WTC11 (cell line): ENCODE measurements around the gene KLB. TPM values are rescaled to one million over a fixed set of nuclear protein-coding genes. Genes with fewer than 3 reads are reported as not detected.

ENCODE experiments used
- ATAC-seq: fragments of 200-7000 bp; cut with Tn5 transposase; 2 replicates; pipeline ENCODE4 v1.10.0; 2021; ENCODE audit warnings: mild to moderate bottlenecking, moderate library complexity
- CTCF ChIA-PET: fragments of 300-600 bp; sonication (Branson Sonifier 250); formaldehyde crosslinking; loops from one replicate; lab custom pipeline; 2021; ENCODE audit warnings: antibody characterized with exemption; lab: Charles Lee
- POLR2A ChIA-PET: fragments of 350-600 bp; sonication (Branson Sonifier 250); formaldehyde crosslinking; loops from one replicate; lab custom pipeline; 2021; ENCODE audit warnings: antibody characterized with exemption; lab: Charles Lee
- DNase-seq: peaks from one replicate; pipeline ENCODE4 v3.0.0; 2021; ENCODE audit warnings: low spot score
- H3K27ac Mint-ChIP-seq: 2 replicates; pipeline ENCODE4 v1.8.0; 2021; ENCODE audit warnings: mixed read lengths
- H3K27me3 Mint-ChIP-seq: 2 replicates; pipeline ENCODE4 v1.8.0; 2021; ENCODE audit warnings: low read depth, mild to moderate bottlenecking, moderate library complexity, mixed read lengths
- H3K36me3 Mint-ChIP-seq: 2 replicates; pipeline ENCODE4 v1.8.0; 2021; ENCODE audit warnings: mixed read lengths
- H3K4me1 Mint-ChIP-seq: 2 replicates; pipeline ENCODE4 v1.8.0; 2022; ENCODE audit warnings: mixed read lengths
- H3K4me3 Mint-ChIP-seq: 2 replicates; pipeline ENCODE4 v1.8.0; 2021; ENCODE audit warnings: mild to moderate bottlenecking, moderate library complexity, mixed read lengths
- H3K9me3 Mint-ChIP-seq: 2 replicates; pipeline ENCODE4 v1.8.0; 2021; ENCODE audit warnings: mixed read lengths
- ESRRA ChIP-seq: sonication (generic); formaldehyde crosslinking; IDR thresholded peaks from 2 replicates; pipeline ENCODE4 v1.8.1; 2022; ENCODE audit warnings: mild to moderate bottlenecking, missing genetic modification reagents, borderline replicate concordance
- GTF2I ChIP-seq: fragments of 250-450 bp; sonication (Bioruptor Pico); conservative IDR thresholded peaks from 2 replicates; pipeline ENCODE4 v1.4.0; 2021; ENCODE audit warnings: mild to moderate bottlenecking
- MXD4 ChIP-seq: fragments of 250-450 bp; sonication (Bioruptor Pico); IDR thresholded peaks from 2 replicates; pipeline ENCODE4 v1.8.0; 2021; ENCODE audit warnings: mild to moderate bottlenecking, moderate library complexity, borderline replicate concordance
- NR1H2 ChIP-seq: sonication (generic); formaldehyde crosslinking; IDR thresholded peaks from 2 replicates; pipeline ENCODE4 v1.9.0; 2021; ENCODE audit warnings: mild to moderate bottlenecking, moderate library complexity, missing genetic modification reagents
- NR2C2 ChIP-seq: sonication (generic); formaldehyde crosslinking; IDR thresholded peaks from 2 replicates; pipeline ENCODE4 v1.8.0; 2022; ENCODE audit warnings: mild to moderate bottlenecking, missing genetic modification reagents
- SMAD3 ChIP-seq: sonication (generic); formaldehyde crosslinking; IDR thresholded peaks from 2 replicates; pipeline ENCODE4 v1.8.0; 2022; ENCODE audit warnings: missing genetic modification reagents, mild to moderate bottlenecking, borderline replicate concordance
- SP1 ChIP-seq: sonication (generic); formaldehyde crosslinking; conservative IDR thresholded peaks from 2 replicates; pipeline ENCODE4 v1.8.1; 2022; ENCODE audit warnings: missing genetic modification reagents
- TEAD4 ChIP-seq: sonication (generic); formaldehyde crosslinking; IDR thresholded peaks from 2 replicates; pipeline ENCODE4 v1.8.0; 2022; ENCODE audit warnings: mild to moderate bottlenecking, missing genetic modification reagents
- ZNF138 ChIP-seq: sonication (generic); formaldehyde crosslinking; conservative IDR thresholded peaks from 2 replicates; pipeline ENCODE4 v1.8.1; 2022; ENCODE audit warnings: mild to moderate bottlenecking, moderate library complexity, missing genetic modification reagents
- ZNF219 ChIP-seq: sonication (generic); formaldehyde crosslinking; IDR thresholded peaks from 2 replicates; pipeline ENCODE4 v1.8.0; 2023; ENCODE audit warnings: missing genetic modification reagents, mild to moderate bottlenecking, borderline replicate concordance
- ZNF232 ChIP-seq: sonication (generic); formaldehyde crosslinking; IDR thresholded peaks from 2 replicates; pipeline ENCODE4 v1.8.0; 2022; ENCODE audit warnings: mild to moderate bottlenecking, missing genetic modification reagents
- ZNF263 ChIP-seq: sonication (generic); formaldehyde crosslinking; IDR thresholded peaks from 2 replicates; pipeline ENCODE4 v1.8.1; 2022; ENCODE audit warnings: low read depth, mild to moderate bottlenecking, moderate library complexity, missing genetic modification reagents
- ZNF317 ChIP-seq: sonication (generic); formaldehyde crosslinking; IDR thresholded peaks from 2 replicates; pipeline ENCODE4 v1.8.1; 2023; ENCODE audit warnings: low read depth, mild to moderate bottlenecking, moderate library complexity, missing genetic modification reagents, borderline replicate concordance
- total RNA-seq: library from RNA; stranded (reverse); gene quantifications from 3 replicates; pipeline ENCODE4 v1.2.3, GENCODE V29; 2021
- TF ChIP-seq, protein P1 (sequence below): fragments of 250-450 bp; sonication (Bioruptor Pico); conservative IDR thresholded peaks from 2 replicates; pipeline ENCODE4 v1.9.0; 2021; ENCODE audit warnings: mild to moderate bottlenecking
- TF ChIP-seq, protein P2 (sequence below): sonication (generic); formaldehyde crosslinking; IDR thresholded peaks from 2 replicates; pipeline ENCODE4 v1.8.0; 2023; ENCODE audit warnings: missing genetic modification reagents
- TF ChIP-seq, protein P3 (sequence below): fragments of 250-450 bp; sonication (Bioruptor Pico); IDR thresholded peaks from 2 replicates; pipeline ENCODE4 v1.8.0; 2021; ENCODE audit warnings: mild to moderate bottlenecking
- TF ChIP-seq, protein P4 (sequence below): sonication (generic); formaldehyde crosslinking; IDR thresholded peaks from 2 replicates; pipeline ENCODE4 v1.8.0; 2023; ENCODE audit warnings: mild to moderate bottlenecking, missing genetic modification reagents
- TF ChIP-seq, protein P5 (sequence below): sonication (generic); formaldehyde crosslinking; IDR thresholded peaks from 2 replicates; pipeline ENCODE4 v1.8.1; 2023; ENCODE audit warnings: mild to moderate bottlenecking, missing genetic modification reagents, moderate library complexity
- TF ChIP-seq, protein P6 (sequence below): fragments of 250-450 bp; sonication (Bioruptor Pico); IDR thresholded peaks from 2 replicates; pipeline ENCODE4 v1.9.0; 2021; ENCODE audit warnings: mild to moderate bottlenecking
- TF ChIP-seq, protein P7 (sequence below): sonication (generic); formaldehyde crosslinking; IDR thresholded peaks from 2 replicates; pipeline ENCODE4 v1.8.1; 2022; ENCODE audit warnings: low read depth, mild to moderate bottlenecking, moderate library complexity, missing genetic modification reagents, borderline replicate concordance

KLB gene
- total RNA-seq, 1 experiment from 2014 or later = not detected

DNA sequence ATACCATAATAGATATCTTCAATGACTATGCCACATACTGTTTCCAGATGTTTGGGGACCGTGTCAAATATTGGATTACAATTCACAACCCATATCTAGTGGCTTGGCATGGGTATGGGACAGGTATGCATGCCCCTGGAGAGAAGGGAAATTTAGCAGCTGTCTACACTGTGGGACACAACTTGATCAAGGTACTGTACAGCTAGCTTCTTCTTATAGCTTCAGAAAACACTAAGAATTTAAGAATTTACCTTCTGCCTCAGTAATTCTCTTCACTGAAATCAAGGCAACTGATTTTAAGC is 805 bp downstream of the KLB start:
- Mint-ChIP-seq H3K4me1 (no peaks in the 10 kb centered on the region), H3K36me3 (no peaks in the 10 kb centered on the region)
- TF ChIP-seq, protein P1, sequence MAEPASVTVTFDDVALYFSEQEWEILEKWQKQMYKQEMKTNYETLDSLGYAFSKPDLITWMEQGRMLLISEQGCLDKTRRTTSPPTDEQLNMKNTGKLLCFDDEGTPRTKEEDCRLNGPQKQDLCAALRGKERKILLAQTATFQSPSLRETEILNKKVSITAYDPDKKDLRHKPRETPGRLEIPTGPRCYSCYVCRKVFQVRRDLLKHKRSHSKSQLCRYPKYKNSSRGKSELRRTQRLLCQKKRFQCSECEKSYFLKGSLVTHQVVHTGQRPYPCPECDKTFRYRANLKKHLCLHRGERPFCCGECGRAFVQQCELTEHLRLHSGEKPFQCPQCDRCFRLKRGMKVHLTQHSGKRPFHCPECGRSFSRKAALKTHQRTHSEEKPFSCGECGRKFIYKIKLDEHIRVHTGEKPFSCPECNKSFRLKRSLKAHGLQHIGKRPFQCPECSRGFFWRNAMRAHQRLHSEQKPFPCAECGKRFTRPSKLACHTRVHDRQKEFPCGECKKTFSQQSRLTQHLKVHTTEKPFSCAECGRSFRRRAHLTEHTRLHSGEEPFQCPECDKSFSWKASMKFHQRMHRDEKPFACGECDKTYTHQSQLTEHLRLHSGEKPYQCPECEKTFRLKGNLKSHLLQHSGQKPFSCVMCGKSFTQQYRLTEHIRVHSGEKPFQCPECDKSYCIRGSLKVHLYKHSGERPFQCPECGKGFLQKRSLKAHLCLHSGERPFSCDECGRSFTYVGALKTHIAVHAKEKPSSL = no peak
- TF ChIP-seq ZNF317 = no peak
- TF ChIP-seq ESRRA (CRISPR knock-in tag) = no peak
- TF ChIP-seq SMAD3 (CRISPR knock-in tag) = no peak
- TF ChIP-seq, protein P2, sequence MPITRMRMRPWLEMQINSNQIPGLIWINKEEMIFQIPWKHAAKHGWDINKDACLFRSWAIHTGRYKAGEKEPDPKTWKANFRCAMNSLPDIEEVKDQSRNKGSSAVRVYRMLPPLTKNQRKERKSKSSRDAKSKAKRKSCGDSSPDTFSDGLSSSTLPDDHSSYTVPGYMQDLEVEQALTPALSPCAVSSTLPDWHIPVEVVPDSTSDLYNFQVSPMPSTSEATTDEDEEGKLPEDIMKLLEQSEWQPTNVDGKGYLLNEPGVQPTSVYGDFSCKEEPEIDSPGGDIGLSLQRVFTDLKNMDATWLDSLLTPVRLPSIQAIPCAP (CRISPR knock-in tag) = no peak
- TF ChIP-seq, protein P3, sequence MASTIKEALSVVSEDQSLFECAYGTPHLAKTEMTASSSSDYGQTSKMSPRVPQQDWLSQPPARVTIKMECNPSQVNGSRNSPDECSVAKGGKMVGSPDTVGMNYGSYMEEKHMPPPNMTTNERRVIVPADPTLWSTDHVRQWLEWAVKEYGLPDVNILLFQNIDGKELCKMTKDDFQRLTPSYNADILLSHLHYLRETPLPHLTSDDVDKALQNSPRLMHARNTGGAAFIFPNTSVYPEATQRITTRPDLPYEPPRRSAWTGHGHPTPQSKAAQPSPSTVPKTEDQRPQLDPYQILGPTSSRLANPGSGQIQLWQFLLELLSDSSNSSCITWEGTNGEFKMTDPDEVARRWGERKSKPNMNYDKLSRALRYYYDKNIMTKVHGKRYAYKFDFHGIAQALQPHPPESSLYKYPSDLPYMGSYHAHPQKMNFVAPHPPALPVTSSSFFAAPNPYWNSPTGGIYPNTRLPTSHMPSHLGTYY (CRISPR knock-in tag) = no peak
- TF ChIP-seq, protein P4, sequence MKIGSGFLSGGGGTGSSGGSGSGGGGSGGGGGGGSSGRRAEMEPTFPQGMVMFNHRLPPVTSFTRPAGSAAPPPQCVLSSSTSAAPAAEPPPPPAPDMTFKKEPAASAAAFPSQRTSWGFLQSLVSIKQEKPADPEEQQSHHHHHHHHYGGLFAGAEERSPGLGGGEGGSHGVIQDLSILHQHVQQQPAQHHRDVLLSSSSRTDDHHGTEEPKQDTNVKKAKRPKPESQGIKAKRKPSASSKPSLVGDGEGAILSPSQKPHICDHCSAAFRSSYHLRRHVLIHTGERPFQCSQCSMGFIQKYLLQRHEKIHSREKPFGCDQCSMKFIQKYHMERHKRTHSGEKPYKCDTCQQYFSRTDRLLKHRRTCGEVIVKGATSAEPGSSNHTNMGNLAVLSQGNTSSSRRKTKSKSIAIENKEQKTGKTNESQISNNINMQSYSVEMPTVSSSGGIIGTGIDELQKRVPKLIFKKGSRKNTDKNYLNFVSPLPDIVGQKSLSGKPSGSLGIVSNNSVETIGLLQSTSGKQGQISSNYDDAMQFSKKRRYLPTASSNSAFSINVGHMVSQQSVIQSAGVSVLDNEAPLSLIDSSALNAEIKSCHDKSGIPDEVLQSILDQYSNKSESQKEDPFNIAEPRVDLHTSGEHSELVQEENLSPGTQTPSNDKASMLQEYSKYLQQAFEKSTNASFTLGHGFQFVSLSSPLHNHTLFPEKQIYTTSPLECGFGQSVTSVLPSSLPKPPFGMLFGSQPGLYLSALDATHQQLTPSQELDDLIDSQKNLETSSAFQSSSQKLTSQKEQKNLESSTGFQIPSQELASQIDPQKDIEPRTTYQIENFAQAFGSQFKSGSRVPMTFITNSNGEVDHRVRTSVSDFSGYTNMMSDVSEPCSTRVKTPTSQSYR = no peak
- no peak for TF ChIP-seq ZNF138 (CRISPR knock-in tag)
- no peak for TF ChIP-seq NR1H2
- TF ChIP-seq NR2C2 = no peak
- TF ChIP-seq MXD4 (CRISPR knock-in tag) = no peak
- TF ChIP-seq ZNF219 (CRISPR knock-in tag) = no peak
- no peak for TF ChIP-seq ZNF263 (CRISPR knock-in tag)
- TF ChIP-seq ZNF232 = no peak
- no peak for TF ChIP-seq TEAD4 (CRISPR knock-in tag)
- TF ChIP-seq, protein P5, sequence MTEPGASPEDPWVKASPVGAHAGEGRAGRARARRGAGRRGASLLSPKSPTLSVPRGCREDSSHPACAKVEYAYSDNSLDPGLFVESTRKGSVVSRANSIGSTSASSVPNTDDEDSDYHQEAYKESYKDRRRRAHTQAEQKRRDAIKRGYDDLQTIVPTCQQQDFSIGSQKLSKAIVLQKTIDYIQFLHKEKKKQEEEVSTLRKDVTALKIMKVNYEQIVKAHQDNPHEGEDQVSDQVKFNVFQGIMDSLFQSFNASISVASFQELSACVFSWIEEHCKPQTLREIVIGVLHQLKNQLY (CRISPR knock-in tag) = no peak
- TF ChIP-seq, protein P6, sequence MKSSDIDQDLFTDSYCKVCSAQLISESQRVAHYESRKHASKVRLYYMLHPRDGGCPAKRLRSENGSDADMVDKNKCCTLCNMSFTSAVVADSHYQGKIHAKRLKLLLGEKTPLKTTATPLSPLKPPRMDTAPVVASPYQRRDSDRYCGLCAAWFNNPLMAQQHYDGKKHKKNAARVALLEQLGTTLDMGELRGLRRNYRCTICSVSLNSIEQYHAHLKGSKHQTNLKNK (CRISPR knock-in tag) = no peak
- TF ChIP-seq SP1 = no peak
- no peak for TF ChIP-seq GTF2I (CRISPR knock-in tag)
- TF ChIP-seq, protein P7, sequence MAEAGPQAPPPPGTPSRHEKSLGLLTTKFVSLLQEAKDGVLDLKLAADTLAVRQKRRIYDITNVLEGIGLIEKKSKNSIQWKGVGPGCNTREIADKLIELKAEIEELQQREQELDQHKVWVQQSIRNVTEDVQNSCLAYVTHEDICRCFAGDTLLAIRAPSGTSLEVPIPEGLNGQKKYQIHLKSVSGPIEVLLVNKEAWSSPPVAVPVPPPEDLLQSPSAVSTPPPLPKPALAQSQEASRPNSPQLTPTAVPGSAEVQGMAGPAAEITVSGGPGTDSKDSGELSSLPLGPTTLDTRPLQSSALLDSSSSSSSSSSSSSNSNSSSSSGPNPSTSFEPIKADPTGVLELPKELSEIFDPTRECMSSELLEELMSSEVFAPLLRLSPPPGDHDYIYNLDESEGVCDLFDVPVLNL (CRISPR knock-in tag) = no peak
- TF ChIP-seq, all 79 proteins: peak for 0
- CTCF ChIA-PET = no interaction called here
- no peaks in the 10 kb centered on the region for H3K27me3 Mint-ChIP-seq
- H3K4me3 Mint-ChIP-seq = no peak overlapping the region
- no peak for ATAC-seq
- DNase-seq = no peak
- no peaks in the 10 kb centered on the region for H3K9me3 Mint-ChIP-seq
- no peak overlapping the region for H3K27ac Mint-ChIP-seq
- POLR2A ChIA-PET = no interaction called here
